ENCODE measurements around the gene RAD51AP1.

- TF ChIP-seq CTCF (IDR thresholded peaks at IDR 0.05; ENCODE audit: low read depth, low read length) (no peak), EZH2phosphoT487 (IDR thresholded peaks at IDR 0.05; ENCODE audit: low read depth) (no peak)
These were observed 47.7 kb upstream of the RAD51AP1 start for GRCh38 chr12:4490973-4491372.
